Uterus (tissue), 4 donors: ENCODE measurements around the gene SIRT2. TPM values are rescaled to one million over a fixed set of nuclear protein-coding genes. Genes with fewer than 3 reads are reported as not detected.

Experiments used
- DNase-seq, 2 donors: peaks; one replicate each; pipeline ENCODE4 v3.0.0-alpha.2; 2019 to 2020
- H3K27ac ChIP-seq, 2 donors: fragments of 200-600 bp; sonication (generic); 1 replicate in 1 of 2; 2 replicates in 1 of 2; pipeline ENCODE4 v1.5.1; 2016 to 2018
- H3K27me3 ChIP-seq, 2 donors: fragments of 200-600 bp; sonication (generic); one replicate each; pipeline ENCODE4 v1.5.1; 2018 to 2019; ENCODE audit warnings: control low read depth in 1 of 2
- H3K36me3 ChIP-seq, 2 donors: fragments of 200-600 bp; sonication (generic); one replicate each; pipeline ENCODE4 v1.5.1; 2019; ENCODE audit warnings: control low read depth in 1 of 2
- H3K4me1 ChIP-seq, 2 donors: fragments of 200-600 bp; sonication (generic); one replicate each; pipeline ENCODE4 v1.5.1; 2018 to 2019; ENCODE audit warnings: control low read depth in 1 of 2
- H3K4me3 ChIP-seq, 2 donors: fragments of 200-600 bp; sonication (generic); 1 replicate in 1 of 2; 2 replicates in 1 of 2; pipeline ENCODE4 v1.5.1; 2018 to 2019; ENCODE audit warnings: mild to moderate bottlenecking in 1 of 2
- H3K9me3 ChIP-seq, 2 donors: fragments of 200-600 bp; sonication (generic); one replicate each; pipeline ENCODE4 v1.5.1; 2019; ENCODE audit warnings: control low read depth in 1 of 2
- CTCF ChIP-seq, 4 experiments: fragments of 200-600 bp in 2 of 4; fragments of 450-650 bp in 2 of 4; sonication (generic) in 2 of 4; IDR thresholded peaks; one replicate each; pipeline ENCODE4 v1.5.1; 2016 to 2019; ENCODE audit warnings: antibody characterized with exemption in 4 of 4, mild to moderate bottlenecking in 2 of 4, moderate library complexity in 1 of 4
- POLR2A ChIP-seq, 2 donors: fragments of 450-650 bp; IDR thresholded peaks; one replicate each; pipeline ENCODE4 v1.6.1; 2016; ENCODE audit warnings: antibody characterized with exemption in 2 of 2, mild to moderate bottlenecking in 1 of 2, moderate library complexity in 1 of 2
- intact Hi-C: fragments of 100-400 bp; cut with DNase I; formaldehyde crosslinking; loops from one replicate; pipeline ENCODE4 v1.15.1; 2023; ENCODE audit warnings: low total_unique reads
- total RNA-seq, 4 donors: library from RNA; depleted of rRNA in 3 of 4; stranded (reverse); fragments of >200 nt in 3 of 4; gene quantifications; one replicate each; pipeline versions ENCODE4 v1.1.0 to v1.2.4, GENCODE V29; 2014 to 2023
- donor health status: DM: yes; HTN: yes; CAD: no.

The SIRT2 gene
- total RNA-seq, 4 donors from 2014 or later: 46.0 to 171 (median 80.2) TPM

GRCh38 chr19:38848299-38849146 is 50.9 kb downstream of the SIRT2 start:
- DNase-seq: no peak
- no peak for TF ChIP-seq POLR2A (IDR thresholded peaks at IDR 0.05)
- no peak for TF ChIP-seq CTCF (IDR thresholded peaks at IDR 0.05)
- peak overlapping the region; percentile 100 for H3K27ac ChIP-seq
- no peaks in the 10 kb centered on the region for H3K9me3 ChIP-seq
- H3K27me3 ChIP-seq: no peaks in the 10 kb centered on the region
- intact Hi-C loops: no loop called here
- H3K36me3 ChIP-seq: no peaks in the 10 kb centered on the region
- peaks cover 9 to 24% of the 10 kb centered on the region in 2 donors for H3K4me1 ChIP-seq
- peak overlapping the region; percentile 59 to 90 for H3K4me3 ChIP-seq

- TF ChIP-seq POLR2A (IDR thresholded peaks at IDR 0.05) (no peak), CTCF (IDR thresholded peaks at IDR 0.05) (no peak)
Observed at GRCh38 chr19:38846097-38846496, 53.3 kb downstream of the SIRT2 start.

GRCh38 chr19:38845374-38846024 is 53.9 kb downstream of the SIRT2 start:
- H3K9me3 ChIP-seq: no peaks in the 10 kb centered on the region
- no peaks in the 10 kb centered on the region for H3K36me3 ChIP-seq
- no peaks in the 10 kb centered on the region for H3K27me3 ChIP-seq
- intact Hi-C loops: no loop called here
- no peak overlapping the region for H3K27ac ChIP-seq
- no peak for DNase-seq
- peaks cover 9 to 18% of the 10 kb centered on the region in 2 donors for H3K4me1 ChIP-seq
- TF ChIP-seq CTCF (IDR thresholded peaks at IDR 0.05) (no peak), POLR2A (IDR thresholded peaks at IDR 0.05) (no peak)
- no peak overlapping the region for H3K4me3 ChIP-seq

More at GRCh38 chr19:38846097-38846496, 53.3 kb downstream of the SIRT2 start:
- no peaks in the 10 kb centered on the region for H3K27me3 ChIP-seq
- no peaks in the 10 kb centered on the region for H3K36me3 ChIP-seq
- H3K4me1 ChIP-seq: peaks cover 9 to 20% of the 10 kb centered on the region in 2 donors
- intact Hi-C loops: no loop called here
- H3K4me3 ChIP-seq: no peak overlapping the region
- DNase-seq: no peak
- H3K27ac ChIP-seq: no peak overlapping the region
- H3K9me3 ChIP-seq: no peaks in the 10 kb centered on the region

GRCh38 chr19:38844093-38844686 is 55.2 kb downstream of the SIRT2 start:
- peaks cover 9 to 18% of the 10 kb centered on the region in 2 donors for H3K4me1 ChIP-seq
- no peaks in the 10 kb centered on the region for H3K36me3 ChIP-seq
- no peaks in the 10 kb centered on the region for H3K27me3 ChIP-seq
- intact Hi-C loops: no loop called here
- H3K9me3 ChIP-seq: no peaks in the 10 kb centered on the region
- H3K4me3 ChIP-seq: no peak overlapping the region
- TF ChIP-seq POLR2A (IDR thresholded peaks at IDR 0.05) (no peak), CTCF (IDR thresholded peaks at IDR 0.05) (no peak)
- no peak for DNase-seq
- H3K27ac ChIP-seq: no peak overlapping the region
